PC-9 (cell line): ENCODE data around the gene BRAP. TPM values are rescaled to one million over a fixed set of nuclear protein-coding genes. Genes with fewer than 3 reads are reported as not detected.

ENCODE experiments used
- BruUV-seq: library from RNA; stranded (reverse); fragments of 400-500 nt; replicated peaks from 2 replicates; lab custom pipeline; 2021; lab: Mats Ljungman, UMichigan
- CTCF ChIA-PET: fragments of 300-600 bp; sonication (Branson Sonifier 250); formaldehyde crosslinking; loops from one replicate; lab custom pipeline; 2022; ENCODE audit warnings: antibody characterized with exemption; lab: Charles Lee
- POLR2A ChIA-PET: fragments of 300-600 bp; sonication (Branson Sonifier 250); formaldehyde crosslinking; loops from one replicate; lab custom pipeline; 2022; ENCODE audit warnings: antibody characterized with exemption; ENCODE audit not compliant: unreplicated experiment; lab: Charles Lee
- DNase-seq, 2 experiments: peaks; one replicate each; pipeline versions ENCODE4 v3.0.0 to v3.0.0-alpha.2; 2015 to 2022; ENCODE audit warnings: mixed read lengths in 1 of 2
- H2AFZ ChIP-seq: fragments of 200-600 bp; sonication (generic); 2 replicates; pipeline ENCODE4 v1.8.1; 2017; ENCODE audit warnings: antibody characterized with exemption
- H3F3A ChIP-seq: fragments of 200-600 bp; sonication (generic); 2 replicates; pipeline ENCODE4 v1.8.1; 2017; ENCODE audit warnings: antibody characterized with exemption, mild to moderate bottlenecking, low read depth; ENCODE audit not compliant: insufficient read depth
- H3K27ac ChIP-seq: fragments of 200-600 bp; sonication (generic); 2 replicates; pipeline ENCODE4 v1.6.1; 2016; ENCODE audit warnings: mixed run types
- H3K27me3 ChIP-seq: fragments of 200-600 bp; sonication (generic); 2 replicates; pipeline ENCODE4 v1.6.1; 2016; ENCODE audit warnings: low read depth, mixed run types; ENCODE audit not compliant: insufficient read depth
- H3K36me3 ChIP-seq: fragments of 200-600 bp; sonication (generic); 2 replicates; pipeline ENCODE4 v1.6.1; 2016; ENCODE audit warnings: low read depth, mixed run types
- H3K4me1 ChIP-seq: fragments of 200-600 bp; sonication (generic); replicated peaks from 2 replicates; pipeline ENCODE4 v1.6.1; 2016; ENCODE audit warnings: mixed run types; ENCODE audit not compliant: insufficient read depth
- H3K4me2 ChIP-seq: fragments of 200-600 bp; sonication (generic); 2 replicates; pipeline ENCODE4 v1.6.1; 2017; ENCODE audit warnings: mixed run types
- H3K4me3 ChIP-seq: fragments of 200-600 bp; sonication (generic); 2 replicates; pipeline ENCODE4 v1.6.1; 2016; ENCODE audit warnings: mixed run types
- H3K79me2 ChIP-seq: fragments of 200-600 bp; sonication (generic); 2 replicates; pipeline ENCODE4 v1.6.1; 2017; ENCODE audit warnings: low read depth, mixed run types
- H3K9me2 ChIP-seq: fragments of 200-600 bp; sonication (generic); 2 replicates; pipeline ENCODE4 v1.8.1; 2017; ENCODE audit warnings: mild to moderate bottlenecking; ENCODE audit not compliant: insufficient read depth
- H3K9me3 ChIP-seq: fragments of 200-600 bp; sonication (generic); 2 replicates; pipeline ENCODE4 v1.8.1; 2016; ENCODE audit warnings: low read depth; ENCODE audit not compliant: insufficient read depth
- H4K20me1 ChIP-seq: fragments of 200-600 bp; sonication (generic); 2 replicates; pipeline ENCODE4 v1.8.1; 2017; ENCODE audit not compliant: insufficient read depth
- EZH2 ChIP-seq: fragments of 200-600 bp; sonication (generic); IDR thresholded peaks from 2 replicates; pipeline ENCODE4 v1.8.0; 2017; ENCODE audit warnings: antibody characterized with exemption, low read depth
- intact Hi-C: fragments of 100-400 bp; cut with micrococcal nuclease; formaldehyde crosslinking; loops from one replicate; pipeline ENCODE4 v1.10.0; 2022; ENCODE audit not compliant: unreplicated experiment
- total RNA-seq: library from RNA; stranded (reverse); gene quantifications from 2 replicates; pipeline ENCODE4 v1.2.3, GENCODE V29; 2021
- TF ChIP-seq, protein P1 (sequence below): fragments of 200-600 bp; sonication (generic); conservative IDR thresholded peaks from 2 replicates; pipeline ENCODE4 v1.6.1; 2017; ENCODE audit warnings: mixed run types, antibody characterized with exemption, mild to moderate bottlenecking, moderate library complexity

BRAP gene
- total RNA-seq, 1 experiment from 2014 or later: 15.8 TPM

DNA sequence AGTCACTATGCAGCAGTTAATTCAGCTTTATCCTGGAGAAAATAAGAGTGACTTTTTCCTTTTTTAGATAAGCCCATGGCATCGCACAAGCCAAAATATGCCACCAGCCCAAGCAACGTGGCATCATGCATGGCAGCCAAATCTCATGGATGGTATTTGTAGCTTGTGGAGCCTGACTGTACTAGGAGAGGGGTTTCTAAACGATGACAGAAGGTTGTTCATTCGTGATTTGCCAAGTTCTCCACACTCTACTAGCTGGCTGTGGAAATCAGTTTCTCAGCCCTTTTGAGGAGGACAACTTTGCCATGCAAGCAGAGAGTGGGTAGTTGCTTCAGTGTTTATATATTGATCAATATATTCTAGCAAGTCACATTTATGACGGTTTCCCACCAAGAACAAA, 45.2 kb downstream of the BRAP start:
- H3K4me1 ChIP-seq: peaks cover 22% of the 10 kb centered on the region
- DNase-seq: no peak
- ChIA-PET POLR2A (no interaction called here), CTCF (no interaction called here)
- TF ChIP-seq EZH2: no peak
- TF ChIP-seq, protein P1, sequence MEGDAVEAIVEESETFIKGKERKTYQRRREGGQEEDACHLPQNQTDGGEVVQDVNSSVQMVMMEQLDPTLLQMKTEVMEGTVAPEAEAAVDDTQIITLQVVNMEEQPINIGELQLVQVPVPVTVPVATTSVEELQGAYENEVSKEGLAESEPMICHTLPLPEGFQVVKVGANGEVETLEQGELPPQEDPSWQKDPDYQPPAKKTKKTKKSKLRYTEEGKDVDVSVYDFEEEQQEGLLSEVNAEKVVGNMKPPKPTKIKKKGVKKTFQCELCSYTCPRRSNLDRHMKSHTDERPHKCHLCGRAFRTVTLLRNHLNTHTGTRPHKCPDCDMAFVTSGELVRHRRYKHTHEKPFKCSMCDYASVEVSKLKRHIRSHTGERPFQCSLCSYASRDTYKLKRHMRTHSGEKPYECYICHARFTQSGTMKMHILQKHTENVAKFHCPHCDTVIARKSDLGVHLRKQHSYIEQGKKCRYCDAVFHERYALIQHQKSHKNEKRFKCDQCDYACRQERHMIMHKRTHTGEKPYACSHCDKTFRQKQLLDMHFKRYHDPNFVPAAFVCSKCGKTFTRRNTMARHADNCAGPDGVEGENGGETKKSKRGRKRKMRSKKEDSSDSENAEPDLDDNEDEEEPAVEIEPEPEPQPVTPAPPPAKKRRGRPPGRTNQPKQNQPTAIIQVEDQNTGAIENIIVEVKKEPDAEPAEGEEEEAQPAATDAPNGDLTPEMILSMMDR: no peak
- BruUV-seq: no TSS peak
- H3K27me3 ChIP-seq: no peaks in the 10 kb centered on the region
- no peaks in the 10 kb centered on the region; the same call in 1 of the 2 replicates for H4K20me1 ChIP-seq
- H3K4me2 ChIP-seq: no peak overlapping the region
- H3K79me2 ChIP-seq: no peaks in the 10 kb centered on the region
- peaks cover 28% of the 10 kb centered on the region; the same call in 1 of the 2 replicates for H3K36me3 ChIP-seq
- H3K9me2 ChIP-seq: no peaks in the 10 kb centered on the region
- intact Hi-C loops: no loop called here
- no peak overlapping the region for H2AFZ ChIP-seq
- H3K27ac ChIP-seq: no peak overlapping the region
- no peak overlapping the region for H3K4me3 ChIP-seq
- peaks cover 29% of the 10 kb centered on the region for H3F3A ChIP-seq
- H3K9me3 ChIP-seq: no peaks in the 10 kb centered on the region

DNA sequence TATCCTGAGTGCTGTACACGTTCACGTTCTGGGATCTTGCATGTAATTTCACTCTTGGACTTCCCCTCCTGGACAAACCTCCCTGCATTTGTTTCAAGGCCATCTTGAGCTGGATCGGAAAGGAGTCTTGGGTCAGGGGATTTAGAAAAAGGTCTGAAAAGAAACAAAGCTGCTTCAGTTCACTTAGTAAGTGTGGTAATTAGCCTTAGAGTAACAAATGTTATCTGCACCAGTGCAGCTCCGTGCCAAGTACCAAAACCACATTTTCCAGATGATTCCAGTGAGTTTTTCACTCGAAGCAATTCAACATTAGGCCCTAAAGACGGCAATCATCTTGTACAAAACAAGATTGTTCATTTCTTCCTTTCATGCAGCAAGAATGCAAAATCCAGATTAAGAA, 47.2 kb downstream of the BRAP start:
- Histone ChIP-seq H3K79me2 (no peaks in the 10 kb centered on the region), H3K27me3 (no peaks in the 10 kb centered on the region), H3F3A (peaks cover 11% of the 10 kb centered on the region; the same call in 1 of the 2 replicates), H3K4me3 (no peak overlapping the region), H3K9me2 (no peaks in the 10 kb centered on the region), H3K4me2 (no peak overlapping the region), H3K36me3 (peaks cover 17% of the 10 kb centered on the region; the same call in 1 of the 2 replicates), H3K27ac (no peak overlapping the region), H3K9me3 (no peaks in the 10 kb centered on the region), H3K4me1 (peaks cover 14% of the 10 kb centered on the region), H4K20me1 (no peaks in the 10 kb centered on the region; the same call in 1 of the 2 replicates), H2AFZ (no peak overlapping the region)
- ChIA-PET POLR2A (no interaction called here), CTCF (no interaction called here)
- intact Hi-C loops: no loop called here
- DNase-seq: no peak
- TF ChIP-seq EZH2: no peak
- TF ChIP-seq, protein P1: no peak
- BruUV-seq: no TSS peak

GRCh38 chr12:111636209-111636945, 49.4 kb downstream of the BRAP start:
- H3K27me3 ChIP-seq: no peaks in the 10 kb centered on the region
- no peaks in the 10 kb centered on the region for H3K36me3 ChIP-seq
- no peak overlapping the region for H3K4me3 ChIP-seq
- H3K4me1 ChIP-seq: no peaks in the 10 kb centered on the region
- no peak overlapping the region for H3K4me2 ChIP-seq
- no peak for DNase-seq
- H4K20me1 ChIP-seq: no peaks in the 10 kb centered on the region
- H2AFZ ChIP-seq: no peak overlapping the region
- no peaks in the 10 kb centered on the region for H3K9me2 ChIP-seq
- intact Hi-C loops: no loop called here
- H3F3A ChIP-seq: peaks cover 7% of the 10 kb centered on the region; the same call in 1 of the 2 replicates
- no peak overlapping the region for H3K27ac ChIP-seq
- CTCF ChIA-PET: no interaction called here
- H3K79me2 ChIP-seq: no peaks in the 10 kb centered on the region
- TF ChIP-seq EZH2: no peak
- TF ChIP-seq, protein P1: no peak
- POLR2A ChIA-PET: interaction anchor here (0.7 kb wide), 1 partner anchor 321 kb away, joined by 4 read pairs; no protein-coding TSS in a partner anchor
- BruUV-seq: no TSS peak
- no peaks in the 10 kb centered on the region for H3K9me3 ChIP-seq
